ENCODE data around the gene UBE2G2.

DNA sequence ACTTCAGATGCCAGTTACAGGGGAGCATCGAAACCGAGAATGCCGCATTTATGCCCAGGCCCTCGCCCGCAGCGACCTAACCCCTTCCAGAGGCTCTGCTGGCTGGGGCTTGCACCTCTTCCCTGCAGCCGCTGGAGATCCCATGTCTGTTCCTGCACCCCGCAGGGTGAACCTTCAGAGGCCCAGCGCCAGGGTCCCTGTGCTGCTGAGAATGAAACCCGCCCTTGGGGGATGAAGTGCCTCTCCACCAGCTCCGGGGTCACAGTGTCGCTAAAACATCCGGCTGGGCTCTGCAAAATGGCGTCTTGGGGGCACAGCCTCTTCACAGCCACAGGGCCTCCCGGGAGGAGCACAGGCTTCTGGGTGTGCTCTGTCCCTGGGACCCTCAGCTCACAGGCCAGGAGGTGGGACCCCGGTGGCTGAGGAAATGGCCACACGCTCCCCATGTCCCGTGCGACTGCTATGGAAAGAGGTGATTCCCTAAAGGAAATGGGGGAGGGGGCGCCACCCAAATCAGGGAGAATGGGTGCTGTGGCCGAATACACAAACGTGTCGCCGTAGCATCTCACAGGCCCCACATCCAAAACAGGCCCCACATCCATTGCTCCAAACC, 50.3 kb downstream of the UBE2G2 start:
- TF ChIP-seq, protein P1, sequence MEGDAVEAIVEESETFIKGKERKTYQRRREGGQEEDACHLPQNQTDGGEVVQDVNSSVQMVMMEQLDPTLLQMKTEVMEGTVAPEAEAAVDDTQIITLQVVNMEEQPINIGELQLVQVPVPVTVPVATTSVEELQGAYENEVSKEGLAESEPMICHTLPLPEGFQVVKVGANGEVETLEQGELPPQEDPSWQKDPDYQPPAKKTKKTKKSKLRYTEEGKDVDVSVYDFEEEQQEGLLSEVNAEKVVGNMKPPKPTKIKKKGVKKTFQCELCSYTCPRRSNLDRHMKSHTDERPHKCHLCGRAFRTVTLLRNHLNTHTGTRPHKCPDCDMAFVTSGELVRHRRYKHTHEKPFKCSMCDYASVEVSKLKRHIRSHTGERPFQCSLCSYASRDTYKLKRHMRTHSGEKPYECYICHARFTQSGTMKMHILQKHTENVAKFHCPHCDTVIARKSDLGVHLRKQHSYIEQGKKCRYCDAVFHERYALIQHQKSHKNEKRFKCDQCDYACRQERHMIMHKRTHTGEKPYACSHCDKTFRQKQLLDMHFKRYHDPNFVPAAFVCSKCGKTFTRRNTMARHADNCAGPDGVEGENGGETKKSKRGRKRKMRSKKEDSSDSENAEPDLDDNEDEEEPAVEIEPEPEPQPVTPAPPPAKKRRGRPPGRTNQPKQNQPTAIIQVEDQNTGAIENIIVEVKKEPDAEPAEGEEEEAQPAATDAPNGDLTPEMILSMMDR (IDR thresholded peaks at IDR 0.05; ENCODE audit: low read depth, low read length, missing input control), result no peak
- TF ChIP-seq ZBTB33 (IDR thresholded peaks at IDR 0.05) (no peak), GABPA (IDR thresholded peaks at IDR 0.05 in 1 of 2, conservative IDR thresholded peaks at IDR 0.05 in 1 of 2) (no peak), YY1 (IDR thresholded peaks at IDR 0.05) (no peak), MAX (IDR thresholded peaks at IDR 0.05) (no peak), TAF1 (conservative IDR thresholded peaks at IDR 0.05) (no peak)
